OCI-M1 (cell line): ENCODE measurements around the gene SLC22A4.
A peak's percentile ranks its signal among the peaks of the same experiment; 100 is the strongest.

Experiments used
- DNase-seq: peaks from one replicate; lab custom pipeline; 2025; lab: John Stamatoyannopoulos, UW

The SLC22A4 gene

GRCh38 chr5:132342291-132343180, 48.3 kb downstream of the SLC22A4 start:
- no peak for DNase-seq

GRCh38 chr5:132344775-132345514, 50.8 kb downstream of the SLC22A4 start:
- DNase-seq = no peak

- DNase-seq = no peak
These were observed 59.3 kb downstream of the SLC22A4 start for GRCh38 chr5:132353486-132353995.

GRCh38 chr5:132354381-132355139, 60.4 kb downstream of the SLC22A4 start:
- DNase-seq = peak; percentile 92

- no peak for DNase-seq
These were observed 61.1 kb downstream of the SLC22A4 start for GRCh38 chr5:132355140-132355765.

- no peak for DNase-seq
These were observed 64.6 kb downstream of the SLC22A4 start for GRCh38 chr5:132358775-132359174.

GRCh38 chr5:132362086-132362485, 67.9 kb downstream of the SLC22A4 start:
- DNase-seq = no peak

GRCh38 chr5:132363431-132364112, 69.4 kb downstream of the SLC22A4 start:
- DNase-seq = peak; percentile 53

GRCh38 chr5:132364319-132364718, 70.1 kb downstream of the SLC22A4 start:
- DNase-seq = peak; percentile 11

- no peak for DNase-seq
These were observed 71.0 kb downstream of the SLC22A4 start for GRCh38 chr5:132365213-132365612.

GRCh38 chr5:132368186-132368585, 74.0 kb downstream of the SLC22A4 start:
- no peak for DNase-seq

GRCh38 chr5:132369007-132369473, 74.8 kb downstream of the SLC22A4 start:
- DNase-seq = peak; percentile 62

GRCh38 chr5:132369474-132370180, 75.4 kb downstream of the SLC22A4 start, which contains the start of gene SLC22A5:
SLC22A5 (plus strand) TSS chr5:132369710; CDS start chr5:132369973, 263 bp downstream.
- peak; percentile 62 for DNase-seq

GRCh38 chr5:132370181-132370970, 76.2 kb downstream of the SLC22A4 start:
- DNase-seq = no peak

GRCh38 chr5:132370971-132371602, 76.9 kb downstream of the SLC22A4 start:
- no peak for DNase-seq

- DNase-seq = no peak
These were observed 77.4 kb downstream of the SLC22A4 start for GRCh38 chr5:132371603-132371994.

GRCh38 chr5:132372127-132372526, 77.9 kb downstream of the SLC22A4 start:
- DNase-seq = no peak

GRCh38 chr5:132372542-132372941, 78.3 kb downstream of the SLC22A4 start:
- no peak for DNase-seq

GRCh38 chr5:132375957-132376356, 81.8 kb downstream of the SLC22A4 start:
- DNase-seq = no peak
